NCI-H1105 treated with DMSO at 0.1 percent for 48 hours (cell line): ENCODE data around the gene CCDC33.
A peak's percentile ranks its signal among the peaks of the same experiment; 100 is the strongest.

Source experiments
- DNase-seq: peaks from one replicate; lab custom pipeline; 2025; lab: John Stamatoyannopoulos, UW

CCDC33 gene

DNA sequence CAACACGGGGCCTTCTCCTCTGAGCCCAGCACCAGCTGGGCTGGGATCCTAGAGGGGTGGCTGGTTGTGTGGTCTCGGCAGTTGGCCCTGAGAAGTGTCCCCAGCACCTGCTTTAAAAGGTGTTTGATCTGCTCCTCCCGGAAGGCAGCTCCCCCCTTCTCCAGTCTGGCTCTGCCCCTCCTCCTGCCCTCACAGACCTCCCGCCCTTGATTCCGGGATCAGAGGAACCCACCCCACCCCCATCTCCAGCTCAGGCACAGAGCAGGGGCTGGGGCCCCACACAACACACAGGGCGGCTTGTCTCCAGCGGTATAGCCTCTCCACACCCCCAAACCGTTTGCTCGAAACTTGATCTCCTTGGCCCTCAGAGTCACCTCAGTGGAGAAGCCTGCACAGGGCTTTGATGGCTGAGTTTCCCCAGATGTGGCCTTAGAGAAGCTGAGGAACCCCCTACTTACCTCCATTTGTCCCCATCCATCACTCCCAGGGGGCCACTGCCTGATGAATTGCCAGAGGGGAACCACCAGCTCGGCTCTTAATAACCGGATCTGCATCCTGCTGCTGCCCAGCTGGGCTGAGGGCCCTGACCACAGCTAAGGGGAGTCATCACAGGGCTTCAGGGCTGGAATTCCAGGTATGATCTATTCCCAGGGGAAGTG is 27.1 kb upstream of the CCDC33 start:
- DNase-seq: no peak

DNA sequence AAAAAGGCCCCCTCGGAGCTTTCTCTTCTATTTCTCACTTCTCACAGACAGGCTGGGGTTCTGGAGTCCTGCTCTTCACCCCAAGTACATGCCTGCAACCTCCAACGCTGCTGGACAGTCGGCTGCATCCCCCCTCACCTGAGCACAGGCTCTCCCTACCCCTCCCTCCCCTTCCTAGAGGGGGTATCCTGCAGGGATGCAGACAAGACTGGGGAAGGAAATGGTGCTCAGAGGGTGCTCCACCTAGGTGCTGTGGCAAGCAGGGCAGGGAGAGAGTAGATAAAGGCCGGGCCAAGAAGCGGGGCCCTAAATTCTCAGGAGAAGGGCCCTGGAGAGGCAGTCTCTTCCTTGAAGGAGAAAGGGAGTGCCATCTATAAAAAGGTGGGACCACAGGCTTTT is 26.6 kb upstream of the CCDC33 start:
- no peak for DNase-seq

DNA sequence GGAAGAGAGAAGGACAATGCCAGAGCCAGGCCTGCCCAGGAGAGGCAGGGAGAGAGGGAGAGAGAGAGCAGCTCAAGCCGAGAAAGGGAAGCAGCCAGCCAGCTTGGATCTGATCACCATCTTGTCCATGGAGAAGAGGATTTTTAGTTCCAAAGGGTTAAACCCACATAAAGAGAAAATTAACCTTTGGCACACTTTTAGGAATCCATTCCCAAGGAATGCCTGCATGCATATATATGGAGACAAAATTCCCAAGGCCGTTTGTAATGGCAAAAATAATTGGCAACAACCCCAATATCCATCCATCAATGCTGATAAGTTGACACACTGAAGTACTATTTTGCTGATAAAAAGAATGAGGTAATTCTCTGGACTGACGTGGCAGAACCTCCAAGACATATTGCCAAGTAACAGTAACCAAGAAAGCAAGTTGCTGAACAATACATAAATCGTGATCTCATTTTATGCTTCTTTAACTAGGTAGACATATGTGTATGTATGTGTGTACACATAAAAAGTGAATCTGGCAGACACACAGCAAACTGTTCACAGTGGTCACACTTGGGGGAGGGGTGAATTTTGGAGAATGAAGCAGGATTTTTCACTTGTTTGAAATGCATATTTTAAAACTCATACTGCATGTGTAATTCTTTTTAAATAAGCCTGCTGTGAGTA is 26.0 kb upstream of the CCDC33 start:
- no peak for DNase-seq

DNA sequence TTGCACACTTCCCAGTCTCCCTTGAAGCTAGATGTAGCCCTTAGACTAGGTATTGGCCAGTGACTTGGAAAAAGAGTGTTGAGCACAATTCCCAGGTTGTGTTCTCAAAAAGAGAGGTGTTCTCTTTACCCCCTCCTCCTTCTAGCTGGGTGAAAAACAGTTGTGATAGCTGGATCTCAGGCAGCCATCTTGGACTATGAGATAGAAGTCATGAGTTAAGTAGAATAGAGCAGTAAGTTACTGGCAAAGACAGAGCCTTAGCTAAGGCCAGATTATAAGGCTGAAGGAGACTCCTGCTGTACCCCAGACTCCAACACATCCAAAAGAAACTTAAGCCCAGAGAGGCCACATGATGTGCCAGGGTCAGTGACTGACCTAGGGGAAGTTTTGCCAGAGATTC is 25.4 kb upstream of the CCDC33 start:
- no peak for DNase-seq

DNA sequence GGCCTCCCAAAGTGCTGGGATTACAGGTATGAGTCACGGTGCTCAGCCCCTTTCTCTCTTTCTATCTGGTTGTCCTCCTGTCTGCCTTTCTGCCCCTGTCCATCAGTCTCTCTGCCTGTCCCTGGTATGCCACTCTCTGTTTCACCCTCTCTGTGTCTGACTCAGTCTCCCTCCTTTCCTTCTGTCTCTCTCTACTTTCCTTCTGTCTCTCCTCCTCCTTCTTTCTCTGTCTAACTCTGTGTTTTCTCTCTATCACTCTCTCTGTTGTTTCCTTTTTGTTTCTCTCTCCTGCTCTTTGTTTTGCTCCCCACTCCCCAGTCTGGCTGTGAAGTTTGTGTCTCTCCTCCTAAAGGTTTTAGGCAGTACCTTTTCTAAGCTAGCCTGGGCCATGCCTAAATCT is 24.5 kb upstream of the CCDC33 start:
- DNase-seq: no peak

DNA sequence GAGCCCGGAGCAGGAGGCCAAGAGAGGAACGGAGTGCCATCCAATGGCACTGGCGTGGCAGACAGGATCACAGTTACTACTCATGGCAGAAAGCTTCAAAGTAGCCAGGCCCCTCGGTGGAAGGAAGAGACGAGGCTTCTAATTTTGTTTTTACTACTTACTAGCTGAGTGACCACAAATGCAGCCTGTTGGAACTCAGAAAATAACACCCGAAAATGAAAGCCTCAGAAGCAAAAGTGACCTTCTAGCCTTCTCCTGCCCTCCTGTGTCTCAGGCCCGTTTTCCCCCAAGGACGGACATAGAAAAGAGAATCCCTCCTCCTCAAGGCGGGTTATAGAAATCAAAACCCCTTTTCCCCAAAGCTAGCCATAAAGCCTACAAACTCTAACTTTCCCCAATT is 23.6 kb upstream of the CCDC33 start:
- no peak for DNase-seq

DNA sequence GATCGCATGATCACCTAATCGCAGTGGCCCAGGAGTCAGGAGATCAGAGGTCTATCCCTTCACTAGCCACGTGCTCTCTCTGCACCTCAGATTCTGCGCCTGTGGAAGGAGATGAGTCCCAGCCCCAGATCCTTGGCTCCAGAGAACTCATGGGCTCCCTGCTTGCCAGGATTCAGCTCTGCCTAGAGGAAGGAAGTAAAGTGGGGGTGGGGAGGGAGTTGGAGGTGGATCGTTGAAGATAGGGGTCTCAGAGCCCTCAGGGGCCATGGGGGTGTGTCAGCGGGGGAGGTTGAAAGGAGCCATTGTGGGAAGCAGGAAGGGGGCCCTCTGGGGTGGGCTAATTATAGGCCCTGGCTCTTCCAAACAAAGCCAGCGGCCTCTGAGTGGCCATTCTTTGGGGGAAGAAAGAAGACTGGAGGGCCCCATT is 22.3 kb upstream of the CCDC33 start:
- no peak for DNase-seq

DNA sequence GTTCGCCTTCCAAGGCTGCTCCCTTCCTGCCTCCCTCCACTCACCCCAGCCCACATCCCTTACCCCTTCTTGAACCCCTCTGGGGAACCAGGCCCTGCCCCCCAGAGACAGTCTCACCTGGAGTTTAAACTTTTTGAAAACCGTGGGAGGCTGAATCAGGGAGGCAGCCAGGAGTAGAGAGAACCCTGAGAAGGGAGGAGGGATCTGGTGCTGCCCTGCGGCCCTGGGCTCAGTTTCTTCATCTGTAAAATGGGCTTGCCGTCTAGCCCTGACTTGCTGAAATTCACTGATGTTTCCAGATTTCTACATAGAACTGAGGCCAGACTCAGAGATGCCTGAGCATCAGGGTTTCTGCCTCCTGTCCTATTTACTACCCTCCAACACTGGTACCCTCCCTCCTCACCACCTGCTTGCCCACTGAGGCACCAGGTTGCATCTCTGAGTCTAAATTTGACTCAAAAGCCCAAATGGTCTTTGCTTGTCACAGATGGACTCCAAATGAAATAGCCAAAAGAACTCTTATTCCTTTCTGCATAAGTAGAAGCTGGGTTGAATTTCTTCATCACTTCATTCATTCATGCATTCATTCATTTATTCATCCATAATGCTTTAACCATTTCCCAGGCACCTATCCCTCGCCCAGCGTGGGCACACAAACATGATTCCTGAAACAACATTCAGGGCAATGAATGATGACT is 21.7 kb upstream of the CCDC33 start:
- no peak for DNase-seq

DNA sequence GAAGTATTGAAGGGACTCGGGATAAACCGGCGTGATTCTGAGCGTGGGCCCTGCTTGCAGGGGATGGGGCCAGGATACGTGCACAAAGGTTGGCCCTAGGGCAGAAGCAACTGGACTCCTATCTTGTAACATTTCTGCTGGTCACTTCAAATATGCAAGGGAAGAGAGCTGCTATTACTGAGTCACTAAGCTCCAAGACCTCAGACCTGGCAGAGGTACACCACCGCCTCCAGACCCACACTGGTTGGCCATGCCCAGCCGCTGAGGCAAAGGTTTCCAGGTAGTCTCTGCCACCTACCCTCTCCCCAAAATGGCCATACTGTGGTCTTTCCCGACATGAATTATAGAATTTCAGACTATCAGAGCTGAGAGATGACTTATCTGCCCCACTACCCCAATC is 20.2 kb upstream of the CCDC33 start:
- no peak for DNase-seq

DNA sequence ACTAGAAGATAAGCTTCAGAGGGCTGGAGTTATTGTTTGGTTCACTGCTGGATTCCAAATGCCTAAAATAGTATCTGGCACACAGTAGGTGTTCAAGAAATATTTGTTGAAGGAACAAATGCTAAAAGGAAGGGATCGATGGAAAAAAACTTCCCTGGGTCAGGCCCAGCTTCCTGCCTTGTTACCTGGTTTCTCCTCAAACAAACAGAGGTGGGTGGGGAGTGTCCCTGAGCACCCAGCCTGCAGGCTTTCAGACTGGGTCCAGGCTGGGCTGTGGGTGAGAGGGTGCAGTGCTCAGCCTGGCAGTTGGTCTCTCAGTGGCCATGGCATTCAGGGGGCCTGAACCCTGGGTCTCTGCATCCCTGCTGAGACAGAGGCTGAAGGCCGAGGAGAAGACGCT is 19.2 kb upstream of the CCDC33 start:
- DNase-seq: no peak

DNA sequence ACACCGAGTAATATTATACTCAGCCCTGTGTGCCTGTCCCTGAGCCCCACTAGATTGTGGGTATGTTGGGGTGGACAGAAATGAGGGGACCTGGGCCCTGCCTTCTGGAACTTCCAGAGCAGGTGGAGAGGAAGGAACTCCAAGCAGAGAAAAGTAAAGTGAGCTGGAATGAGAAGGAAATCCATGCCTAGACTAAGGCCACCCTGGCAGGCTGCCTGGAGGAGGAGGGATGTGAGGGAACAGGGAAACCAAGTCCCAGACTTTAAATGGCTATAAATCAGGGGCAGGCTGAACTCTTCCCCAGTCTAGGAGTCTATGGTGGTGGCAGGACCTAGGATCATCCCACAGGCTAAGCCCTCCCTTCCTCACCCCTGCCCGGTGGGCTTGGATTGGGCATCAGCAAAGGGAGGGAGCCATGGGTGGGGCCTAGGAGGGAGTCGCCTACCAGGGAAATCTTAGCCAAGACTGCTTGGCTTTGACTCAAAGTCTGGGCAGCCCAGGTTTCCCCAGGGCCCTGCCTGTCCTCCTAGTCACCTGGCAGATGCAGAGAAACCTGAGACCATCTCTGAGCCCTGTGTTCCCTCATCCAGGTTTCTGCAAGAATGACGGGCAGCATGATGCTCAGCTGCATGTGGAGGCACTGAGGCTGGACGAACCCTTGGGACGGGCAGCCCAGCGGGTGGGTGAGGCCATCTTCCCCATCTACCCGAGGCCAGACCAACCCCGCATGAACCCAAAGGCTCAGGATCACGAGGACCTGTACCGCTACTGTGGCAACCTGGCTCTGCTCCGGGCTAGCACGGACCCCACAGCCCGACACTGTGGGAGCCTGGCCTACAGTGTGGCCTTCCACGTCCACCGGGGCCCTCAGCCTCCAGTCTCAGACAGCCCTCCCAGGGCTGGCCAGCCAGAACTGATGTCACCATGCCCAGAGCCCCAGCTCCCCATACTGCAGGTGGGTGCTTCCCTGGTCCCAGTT is 17.9 kb upstream of the CCDC33 start:
- no peak for DNase-seq

DNA sequence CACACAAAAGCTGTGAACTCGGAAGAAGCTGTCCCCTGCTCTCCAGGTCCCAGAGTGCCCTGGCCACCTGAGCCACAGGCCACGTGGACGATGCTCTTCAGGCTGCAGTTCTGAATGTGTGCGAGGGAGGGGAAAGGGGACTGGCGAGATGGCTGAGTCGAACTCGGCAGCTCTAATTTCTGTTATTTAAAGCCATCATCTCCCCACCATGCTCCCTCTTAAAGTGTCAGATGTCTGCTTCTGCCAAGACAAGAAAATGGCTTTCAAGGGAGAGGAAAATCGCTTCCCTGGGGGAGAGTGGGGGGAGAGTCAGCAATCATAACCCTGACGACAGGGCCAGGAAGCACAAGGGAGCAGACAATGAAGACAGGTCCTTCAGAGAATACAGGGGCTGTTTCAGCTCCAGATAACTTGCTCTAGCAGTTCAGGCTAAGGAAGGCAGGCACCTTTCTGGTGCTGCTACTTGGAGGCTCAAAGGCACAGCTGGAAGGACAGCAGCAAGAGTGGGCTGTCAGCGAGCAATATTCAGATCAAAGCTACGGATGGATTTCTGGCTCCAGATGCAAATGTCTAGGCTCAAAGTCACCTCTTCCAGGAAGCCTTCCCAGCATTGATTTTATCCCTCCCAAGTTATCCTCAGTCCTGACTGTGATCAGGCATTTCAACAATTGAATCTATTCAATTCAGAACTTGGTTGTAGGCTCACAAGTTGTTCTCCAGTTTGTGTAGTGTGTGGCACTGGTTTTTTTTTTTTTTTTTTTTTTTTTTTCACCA is 15.5 kb upstream of the CCDC33 start:
- no peak for DNase-seq

DNA sequence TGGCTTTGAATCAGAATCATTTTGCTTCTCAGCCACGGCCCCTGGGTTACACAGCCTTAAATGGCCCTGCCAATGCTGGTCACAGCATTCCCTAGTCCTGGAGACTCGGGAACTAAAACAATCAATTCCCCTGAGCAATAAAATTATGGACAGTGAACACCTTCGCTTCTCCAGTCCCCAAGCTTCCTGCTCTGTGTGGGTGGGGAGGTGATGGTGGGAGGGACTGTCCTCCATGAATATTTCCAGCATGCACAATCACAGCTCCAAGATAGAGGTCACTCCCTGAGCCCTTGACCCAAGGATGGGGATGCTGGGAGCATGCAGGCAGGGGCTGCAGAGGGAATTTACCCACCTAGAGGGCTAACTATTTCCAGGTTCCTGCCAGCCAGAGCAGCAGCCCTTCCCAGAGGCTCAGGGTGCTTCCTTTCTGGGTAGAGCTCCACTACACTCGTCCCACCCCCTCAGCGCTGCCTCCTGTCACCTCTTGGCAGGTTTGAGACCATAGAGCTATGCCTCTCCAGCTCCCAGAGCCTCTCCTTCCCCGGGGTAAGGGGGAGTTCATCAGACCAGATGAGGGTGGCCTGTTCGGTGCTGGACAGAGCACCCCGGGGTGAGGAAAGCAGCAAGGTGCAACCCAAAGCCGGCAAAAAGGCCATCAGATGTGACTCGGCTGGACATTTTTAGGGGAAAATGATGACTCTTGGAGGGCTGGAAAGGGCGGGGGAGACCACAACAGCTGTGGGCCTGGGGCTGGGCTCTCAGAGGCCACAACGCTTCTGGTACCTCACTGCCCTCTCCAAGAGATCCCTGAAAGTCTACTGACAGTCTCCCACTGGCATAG is 14.5 kb upstream of the CCDC33 start:
- DNase-seq: no peak

DNA sequence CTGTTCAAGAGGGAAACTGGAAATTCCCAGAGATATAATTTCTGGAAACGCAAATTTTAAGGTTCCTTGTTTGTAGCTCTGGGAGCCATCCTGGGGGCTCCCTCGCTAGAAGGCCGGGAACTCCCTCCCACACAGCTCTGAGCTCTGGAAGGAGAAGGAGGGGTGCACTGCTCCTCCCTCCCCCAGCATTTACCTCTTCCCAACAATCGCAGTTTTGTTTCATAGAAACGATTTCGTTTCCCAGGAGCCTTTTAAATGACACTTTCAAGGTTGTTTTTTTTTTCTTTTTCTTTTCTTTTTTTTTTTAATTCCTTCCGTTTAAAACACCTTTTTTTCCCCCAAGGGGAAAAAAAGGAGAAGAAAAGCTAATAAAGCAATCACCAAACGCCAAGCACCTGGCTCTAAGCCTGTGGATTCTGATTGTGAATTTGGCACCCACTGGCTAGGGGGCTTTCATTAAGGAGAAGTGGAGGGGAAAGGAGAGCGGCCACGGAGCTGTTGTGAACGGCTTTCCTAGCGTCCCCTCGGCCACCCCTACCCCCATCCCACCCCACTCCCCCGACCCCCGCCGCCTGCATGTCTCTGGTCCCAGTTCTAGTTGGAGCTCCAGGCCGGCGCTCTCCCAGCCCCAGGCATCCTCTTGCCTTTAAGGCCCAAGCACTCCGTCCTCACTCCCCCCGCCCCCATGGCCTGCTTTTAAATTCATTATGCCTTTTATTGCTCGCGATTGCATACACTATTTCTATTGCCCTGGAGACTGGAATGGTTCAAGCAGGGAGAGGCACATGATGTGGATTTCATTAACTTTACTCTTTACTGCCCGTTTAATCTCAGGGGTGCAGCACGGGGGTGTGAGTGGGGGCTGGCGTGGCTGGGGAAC is 13.6 kb upstream of the CCDC33 start:
- no peak for DNase-seq

DNA sequence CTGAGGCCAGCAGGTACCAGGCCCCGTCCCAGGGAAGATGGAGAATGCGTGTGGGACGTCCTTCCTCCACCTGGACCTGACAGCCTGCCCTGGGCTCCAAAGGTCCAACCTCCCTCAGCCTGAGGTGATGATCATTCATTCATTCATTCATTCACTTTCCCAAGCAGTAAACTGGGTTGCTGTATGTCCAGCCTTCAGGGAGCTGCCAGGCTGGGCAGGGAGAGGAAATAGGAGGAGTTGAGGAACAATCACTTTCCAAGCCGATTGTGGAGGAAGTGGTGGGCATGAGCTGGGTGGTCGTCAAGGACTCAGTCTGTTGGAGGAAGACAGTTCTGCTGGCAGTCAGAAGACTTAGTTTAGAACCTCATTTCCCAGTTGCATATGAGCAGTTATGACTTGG is 10.2 kb upstream of the CCDC33 start:
- no peak for DNase-seq

DNA sequence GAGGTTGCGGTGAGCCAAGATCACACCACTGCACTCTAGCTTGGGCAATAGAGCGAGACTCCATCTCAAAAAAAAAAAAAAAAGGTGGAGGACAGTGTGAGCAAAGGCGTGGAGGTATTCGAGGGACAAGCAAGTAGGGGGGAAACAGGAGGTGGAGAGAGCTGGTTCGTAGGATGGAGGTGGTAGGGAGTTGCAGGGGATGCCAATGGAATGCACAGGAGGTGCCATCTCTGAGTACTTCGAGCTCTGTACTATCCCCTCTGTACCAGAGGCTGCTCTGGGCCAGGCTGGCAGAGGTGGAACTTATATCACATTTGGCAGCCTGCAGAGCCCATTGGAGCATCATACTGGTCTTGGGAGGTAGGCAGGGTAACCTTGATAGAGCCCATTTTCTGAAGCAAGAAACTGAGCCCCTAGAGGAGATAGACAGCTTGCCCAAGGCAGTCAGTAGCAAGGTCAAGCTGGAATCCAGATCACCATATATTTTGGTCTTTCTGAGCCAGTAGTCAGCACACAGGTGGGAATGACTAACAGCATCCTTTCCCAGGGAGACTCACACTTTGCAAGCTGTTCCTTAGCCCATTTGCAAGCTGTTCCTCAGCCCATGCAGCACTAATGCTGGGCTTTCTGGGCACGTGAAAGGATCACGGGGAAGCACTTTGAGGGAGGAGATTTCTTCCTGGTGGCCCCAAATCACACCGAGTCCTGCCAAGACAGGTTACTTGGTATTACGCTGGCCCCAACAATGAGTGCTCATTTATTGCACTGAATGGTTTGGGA is 9.2 kb upstream of the CCDC33 start:
- no peak for DNase-seq

DNA sequence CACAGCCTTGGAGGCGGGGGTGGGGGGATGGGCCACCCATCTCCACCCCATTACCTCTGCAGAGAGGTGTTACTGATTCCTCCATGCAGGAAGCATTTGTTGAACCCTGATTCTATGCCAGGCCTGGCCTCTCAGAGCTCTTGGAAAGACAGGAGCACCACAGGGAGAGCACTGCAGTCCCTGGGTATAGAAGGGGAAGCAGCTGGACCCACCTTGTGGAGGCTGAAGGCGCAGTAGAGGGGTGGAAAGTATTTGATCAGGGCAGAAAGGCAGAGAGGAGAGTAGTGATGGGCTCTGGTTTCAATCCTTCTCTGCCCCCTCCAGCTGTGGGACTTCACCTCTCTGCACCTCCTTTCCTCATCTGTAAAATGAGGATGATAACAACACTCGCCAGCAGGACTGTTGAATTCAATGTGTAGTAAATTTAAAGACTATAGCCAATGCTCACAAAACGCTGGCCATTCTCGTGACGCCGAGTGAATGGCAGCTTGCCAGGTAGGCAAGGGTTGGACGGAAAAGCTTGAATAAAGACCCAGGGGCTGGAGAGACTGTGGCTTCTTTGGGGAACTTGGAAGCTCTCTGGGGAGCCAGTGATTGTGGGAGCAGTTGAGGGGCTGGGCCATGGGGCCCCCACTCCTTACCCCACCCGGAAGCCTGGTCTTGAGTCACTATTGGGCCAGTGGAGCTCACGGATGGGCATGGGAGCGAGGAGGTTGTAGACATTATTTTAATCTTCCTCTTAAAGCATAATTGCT is 8.0 kb upstream of the CCDC33 start:
- peak; percentile 49 for DNase-seq

DNA sequence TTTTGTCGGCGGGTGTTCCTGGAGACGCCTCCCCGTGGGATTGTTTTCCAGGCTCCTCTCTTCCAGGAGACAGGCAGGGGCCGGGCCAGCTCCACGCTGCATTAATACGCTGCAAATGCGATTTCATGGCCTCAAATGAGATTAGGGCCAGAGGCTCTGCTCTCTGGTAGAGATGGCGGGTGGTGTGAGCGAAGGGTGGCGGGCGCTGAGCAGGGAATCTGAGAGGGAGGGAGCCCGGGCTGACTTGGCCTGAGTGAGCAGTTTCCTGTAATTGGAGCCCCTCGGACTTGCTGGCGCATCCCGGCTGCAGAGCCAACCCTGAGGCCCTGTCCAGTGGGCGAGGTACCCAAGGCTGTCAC is 7.4 kb upstream of the CCDC33 start:
- peak; percentile 37 for DNase-seq
